ENCODE data around the gene THSD4.
"Not testable (repeated sequence)": the region's sequence is repeated elsewhere in the genome, so short reads cannot be mapped to it uniquely, and the experiment has no call there.

The THSD4 gene

GRCh38 chr15:71187078-71187477 lies 71.8 kb downstream of the THSD4 start:
- DNase-seq (ENCODE audit: low read depth in 4 of 4, low spot score in 1 of 4), result no peak

- no peak for DNase-seq (ENCODE audit: low read depth in 4 of 4, low spot score in 1 of 4)
These were observed 72.3 kb downstream of the THSD4 start for GRCh38 chr15:71187526-71187925.

- DNase-seq (ENCODE audit: low read depth in 4 of 4, low spot score in 1 of 4), result no peak
These were observed 74.4 kb downstream of the THSD4 start for GRCh38 chr15:71189718-71190117.

- no peak for DNase-seq (ENCODE audit: low read depth in 4 of 4, low spot score in 1 of 4)
These were observed 76.0 kb downstream of the THSD4 start for GRCh38 chr15:71191296-71191695.

- no peak for DNase-seq (ENCODE audit: low read depth in 4 of 4, low spot score in 1 of 4)
These were observed 77.5 kb downstream of the THSD4 start for GRCh38 chr15:71192816-71193215.

GRCh38 chr15:71194286-71194685 lies 79.0 kb downstream of the THSD4 start:
- no peak for DNase-seq (ENCODE audit: low read depth in 4 of 4, low spot score in 1 of 4)

GRCh38 chr15:71195242-71195641 lies 80.0 kb downstream of the THSD4 start:
- no peak for DNase-seq (ENCODE audit: low read depth in 4 of 4, low spot score in 1 of 4)

GRCh38 chr15:71197620-71198019 lies 82.3 kb downstream of the THSD4 start:
- no peak for DNase-seq (ENCODE audit: low read depth in 4 of 4, low spot score in 1 of 4)

GRCh38 chr15:71198846-71199245 lies 83.6 kb downstream of the THSD4 start:
- no peak for DNase-seq (ENCODE audit: low read depth in 4 of 4, low spot score in 1 of 4)

GRCh38 chr15:71199384-71200351 lies 84.4 kb downstream of the THSD4 start:
- no peak for DNase-seq (ENCODE audit: low read depth in 4 of 4, low spot score in 1 of 4)

GRCh38 chr15:71201477-71201876 lies 86.2 kb downstream of the THSD4 start:
- DNase-seq (ENCODE audit: low read depth in 4 of 4, low spot score in 1 of 4), result no peak

GRCh38 chr15:71202712-71203111 lies 87.4 kb downstream of the THSD4 start:
- DNase-seq (ENCODE audit: low read depth in 4 of 4, low spot score in 1 of 4), result no peak

- no peak for DNase-seq (ENCODE audit: low read depth in 4 of 4, low spot score in 1 of 4)
These were observed 88.6 kb downstream of the THSD4 start for GRCh38 chr15:71203586-71204474.

- no peak for DNase-seq (ENCODE audit: low read depth in 4 of 4, low spot score in 1 of 4)
These were observed 91.9 kb downstream of the THSD4 start for GRCh38 chr15:71207141-71207540.

GRCh38 chr15:71212146-71212545 lies 96.9 kb downstream of the THSD4 start:
- no peak for DNase-seq (ENCODE audit: low read depth in 4 of 4, low spot score in 1 of 4)

GRCh38 chr15:71213943-71214342 lies 98.7 kb downstream of the THSD4 start:
- DNase-seq (ENCODE audit: low read depth in 4 of 4, low spot score in 1 of 4), result not testable (repeated sequence)

- DNase-seq (ENCODE audit: low read depth in 4 of 4, low spot score in 1 of 4), result no peak
These were observed 100.0 kb downstream of the THSD4 start for GRCh38 chr15:71215126-71215894.

GRCh38 chr15:71218272-71218805 lies 103.1 kb downstream of the THSD4 start:
- no peak for DNase-seq (ENCODE audit: low read depth in 4 of 4, low spot score in 1 of 4)

- no peak for DNase-seq (ENCODE audit: low read depth in 4 of 4, low spot score in 1 of 4)
These were observed 103.8 kb downstream of the THSD4 start for GRCh38 chr15:71219101-71219500.

- DNase-seq (ENCODE audit: low read depth in 4 of 4, low spot score in 1 of 4), result no peak
These were observed 104.4 kb downstream of the THSD4 start for GRCh38 chr15:71219645-71220044.

GRCh38 chr15:71220828-71221227 lies 105.6 kb downstream of the THSD4 start:
- no peak for DNase-seq (ENCODE audit: low read depth in 4 of 4, low spot score in 1 of 4)
